ENCODE results near the gene MAGEE1.
A peak's percentile ranks its signal among the peaks of the same experiment; 100 is the strongest.

Gene MAGEE1, protein sequence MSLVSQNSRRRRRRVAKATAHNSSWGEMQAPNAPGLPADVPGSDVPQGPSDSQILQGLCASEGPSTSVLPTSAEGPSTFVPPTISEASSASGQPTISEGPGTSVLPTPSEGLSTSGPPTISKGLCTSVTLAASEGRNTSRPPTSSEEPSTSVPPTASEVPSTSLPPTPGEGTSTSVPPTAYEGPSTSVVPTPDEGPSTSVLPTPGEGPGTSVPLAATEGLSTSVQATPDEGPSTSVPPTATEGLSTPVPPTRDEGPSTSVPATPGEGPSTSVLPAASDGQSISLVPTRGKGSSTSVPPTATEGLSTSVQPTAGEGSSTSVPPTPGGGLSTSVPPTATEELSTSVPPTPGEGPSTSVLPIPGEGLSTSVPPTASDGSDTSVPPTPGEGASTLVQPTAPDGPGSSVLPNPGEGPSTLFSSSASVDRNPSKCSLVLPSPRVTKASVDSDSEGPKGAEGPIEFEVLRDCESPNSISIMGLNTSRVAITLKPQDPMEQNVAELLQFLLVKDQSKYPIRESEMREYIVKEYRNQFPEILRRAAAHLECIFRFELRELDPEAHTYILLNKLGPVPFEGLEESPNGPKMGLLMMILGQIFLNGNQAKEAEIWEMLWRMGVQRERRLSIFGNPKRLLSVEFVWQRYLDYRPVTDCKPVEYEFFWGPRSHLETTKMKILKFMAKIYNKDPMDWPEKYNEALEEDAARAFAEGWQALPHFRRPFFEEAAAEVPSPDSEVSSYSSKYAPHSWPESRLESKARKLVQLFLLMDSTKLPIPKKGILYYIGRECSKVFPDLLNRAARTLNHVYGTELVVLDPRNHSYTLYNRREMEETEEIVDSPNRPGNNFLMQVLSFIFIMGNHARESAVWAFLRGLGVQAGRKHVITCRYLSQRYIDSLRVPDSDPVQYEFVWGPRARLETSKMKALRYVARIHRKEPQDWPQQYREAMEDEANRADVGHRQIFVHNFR

DNA sequence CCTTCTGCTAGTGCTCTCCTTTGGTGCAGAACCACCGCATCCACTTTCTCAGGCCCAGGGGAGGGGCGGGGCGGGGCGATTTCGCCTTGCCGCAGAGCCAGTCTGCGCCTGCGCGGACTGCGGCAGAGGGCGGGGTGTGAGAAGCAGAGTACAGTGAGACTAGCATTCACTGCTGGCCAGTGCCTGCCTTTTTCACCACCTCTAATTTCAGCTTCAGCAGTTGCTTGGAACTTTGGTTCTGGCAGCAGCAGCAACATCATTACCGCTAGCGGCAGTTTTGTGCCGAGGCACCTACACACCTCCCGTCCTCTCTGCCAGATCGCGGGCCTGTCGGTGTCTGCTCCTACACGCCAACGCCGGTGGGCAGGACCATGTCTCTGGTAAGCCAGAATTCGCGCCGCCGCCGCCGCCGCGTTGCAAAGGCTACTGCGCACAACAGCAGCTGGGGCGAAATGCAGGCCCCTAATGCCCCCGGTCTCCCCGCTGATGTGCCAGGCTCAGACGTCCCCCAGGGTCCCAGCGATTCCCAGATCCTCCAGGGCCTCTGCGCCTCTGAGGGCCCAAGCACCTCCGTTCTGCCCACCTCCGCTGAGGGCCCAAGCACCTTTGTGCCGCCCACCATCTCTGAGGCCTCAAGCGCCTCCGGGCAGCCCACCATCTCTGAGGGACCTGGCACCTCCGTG, at the start of gene MAGEE1:
TSS of gene MAGEE1 (plus strand) at position 151 of the 683 bp plus-strand sequence. CDS start at position 372, 221 bp downstream.
- peak; percentile 17 to 76 for DNase-seq

DNA sequence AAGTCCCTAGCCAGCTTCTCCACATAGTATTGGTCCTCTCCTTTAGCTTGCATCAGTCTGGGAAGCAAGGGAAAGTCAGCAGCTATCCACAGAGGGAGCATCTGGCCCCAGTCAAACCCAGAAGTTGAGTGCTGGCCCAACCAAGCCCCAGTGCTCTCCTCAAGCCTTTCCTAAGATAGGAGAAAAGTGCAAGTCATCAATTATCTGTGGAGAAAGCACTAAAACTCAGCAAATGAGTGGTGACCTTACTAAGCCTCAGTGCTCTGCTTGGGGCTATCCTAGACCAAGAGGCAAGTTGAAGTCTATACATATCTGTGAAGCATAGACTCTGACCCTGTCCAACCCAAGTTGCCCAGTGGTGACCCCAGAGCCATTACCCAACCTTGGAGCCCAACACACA, 28.5 kb upstream of the MAGEE1 start:
- DNase-seq, result no peak

DNA sequence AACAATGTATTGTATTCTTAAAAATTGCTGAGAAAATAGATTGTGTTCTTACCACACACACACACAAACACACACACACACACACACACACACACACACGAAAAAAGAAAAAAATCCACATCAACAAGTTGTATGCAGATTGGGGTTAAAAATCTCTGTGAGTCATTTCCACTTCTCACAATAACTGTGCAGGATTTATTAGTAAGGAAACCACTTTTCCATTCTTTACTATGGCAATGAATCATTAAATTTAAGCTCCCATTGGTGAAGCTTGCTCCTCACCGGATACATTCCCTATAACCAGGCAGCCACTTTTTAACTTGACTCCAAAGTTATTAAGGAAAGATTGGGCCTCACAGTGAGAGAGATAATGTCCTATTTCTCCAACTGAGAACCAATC, 19.7 kb upstream of the MAGEE1 start:
- DNase-seq, result no peak

DNA sequence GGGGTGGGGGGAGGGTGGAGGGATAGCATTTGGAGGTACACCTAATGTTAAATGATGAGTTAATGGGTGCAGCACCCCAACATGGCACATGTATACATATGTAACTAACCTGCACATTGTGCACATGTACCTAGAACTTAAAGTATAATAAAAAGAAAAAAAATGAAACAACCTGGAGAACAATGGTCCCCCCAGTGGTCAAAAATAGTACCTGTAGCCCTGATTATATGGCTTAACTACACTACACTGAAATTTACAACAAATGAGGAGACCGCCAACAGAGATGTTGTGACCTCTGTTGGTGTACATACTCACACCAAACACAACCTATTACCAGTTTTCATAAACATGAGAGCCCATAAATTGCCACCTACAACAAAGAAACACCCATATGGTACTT, 7.3 kb upstream of the MAGEE1 start:
- no peak for DNase-seq

DNA sequence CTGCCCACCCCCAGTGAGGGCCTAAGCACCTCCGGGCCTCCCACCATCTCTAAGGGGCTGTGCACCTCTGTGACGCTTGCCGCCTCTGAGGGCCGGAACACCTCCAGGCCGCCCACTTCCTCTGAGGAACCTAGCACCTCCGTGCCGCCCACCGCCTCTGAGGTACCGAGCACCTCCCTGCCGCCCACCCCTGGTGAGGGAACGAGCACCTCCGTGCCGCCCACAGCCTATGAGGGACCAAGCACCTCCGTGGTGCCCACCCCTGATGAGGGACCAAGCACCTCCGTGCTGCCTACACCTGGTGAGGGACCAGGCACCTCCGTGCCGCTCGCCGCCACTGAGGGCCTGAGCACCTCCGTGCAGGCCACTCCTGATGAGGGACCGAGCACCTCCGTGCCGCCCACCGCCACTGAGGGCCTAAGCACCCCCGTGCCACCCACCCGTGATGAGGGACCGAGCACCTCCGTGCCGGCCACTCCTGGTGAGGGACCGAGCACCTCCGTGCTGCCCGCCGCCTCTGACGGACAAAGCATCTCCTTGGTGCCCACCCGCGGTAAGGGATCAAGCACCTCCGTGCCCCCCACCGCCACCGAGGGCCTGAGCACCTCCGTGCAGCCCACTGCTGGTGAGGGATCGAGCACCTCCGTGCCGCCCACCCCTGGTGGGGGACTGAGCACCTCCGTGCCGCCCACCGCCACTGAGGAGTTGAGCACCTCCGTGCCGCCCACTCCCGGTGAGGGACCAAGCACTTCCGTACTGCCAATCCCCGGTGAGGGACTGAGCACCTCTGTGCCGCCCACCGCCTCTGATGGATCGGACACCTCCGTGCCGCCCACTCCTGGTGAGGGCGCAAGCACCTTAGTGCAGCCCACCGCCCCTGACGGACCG, 977 bp downstream of the MAGEE1 start:
- no peak for DNase-seq

DNA sequence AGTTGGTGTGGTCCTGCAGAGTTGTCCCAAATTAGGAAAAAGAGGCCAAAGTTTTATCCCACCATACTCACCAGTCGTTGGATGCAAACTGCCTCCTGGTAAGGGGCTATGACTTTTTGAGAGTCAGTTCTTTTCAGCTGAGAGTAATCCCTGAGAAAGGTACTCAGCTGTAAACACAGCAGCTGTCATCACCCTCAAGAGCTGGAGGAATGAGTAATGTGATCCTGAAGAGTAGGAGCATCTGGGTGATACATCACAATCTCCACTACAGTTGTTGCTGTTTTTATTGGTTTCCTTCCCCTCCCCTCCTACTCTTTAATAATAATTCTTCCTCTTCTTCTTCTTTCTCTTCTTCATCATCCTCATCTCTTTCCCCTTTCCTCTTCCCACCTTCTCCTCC, 5.7 kb downstream of the MAGEE1 start:
- DNase-seq, result no peak

DNA sequence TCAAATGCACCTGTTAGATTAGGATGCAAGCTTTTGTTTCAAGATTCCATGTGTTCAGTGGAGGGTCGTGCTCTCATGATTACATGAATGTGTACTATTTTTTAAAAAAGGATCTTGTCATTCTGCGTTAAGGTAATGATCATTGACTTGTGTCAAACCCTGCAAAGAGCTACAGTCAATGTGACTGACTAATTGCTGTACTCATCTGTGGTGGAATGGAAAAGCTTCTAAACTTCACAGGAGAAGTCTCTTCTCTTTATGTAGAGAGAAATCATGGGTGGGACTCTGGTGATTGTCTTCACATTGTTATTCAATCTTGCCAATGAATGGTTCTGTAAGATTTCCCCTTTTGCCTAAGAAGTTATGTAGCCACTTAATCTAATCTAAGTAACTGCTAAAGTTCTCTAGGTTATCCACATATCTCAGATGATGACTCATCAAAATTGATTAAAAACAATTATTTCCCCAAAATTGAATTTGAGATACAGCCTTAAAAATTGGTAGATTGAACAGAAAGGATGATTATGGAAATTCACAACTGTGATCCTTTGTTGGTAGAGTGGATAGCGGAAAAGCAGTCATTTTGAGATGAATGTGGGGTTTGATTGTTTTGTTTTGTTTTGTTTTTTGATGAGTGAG, 6.7 kb downstream of the MAGEE1 start:
- DNase-seq, result no peak

DNA sequence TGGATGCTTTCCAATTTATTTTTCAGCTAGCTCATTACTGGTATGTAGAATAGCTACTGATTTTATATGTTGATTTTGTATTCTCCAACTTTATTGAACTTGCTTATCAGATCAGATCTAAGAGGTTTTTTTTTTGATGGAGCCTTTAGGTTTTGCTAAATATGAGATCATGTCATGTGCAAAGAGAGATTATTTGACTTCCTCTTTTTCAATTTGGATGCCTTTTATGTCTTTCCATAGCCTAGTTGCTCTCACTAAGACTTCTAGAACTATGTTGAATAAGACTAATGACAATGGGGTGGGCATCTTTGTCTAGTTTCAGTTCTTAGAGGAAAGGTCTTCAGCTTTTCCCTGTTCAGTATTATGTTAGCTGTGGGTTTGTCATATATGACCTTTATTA, 11.7 kb downstream of the MAGEE1 start:
- DNase-seq, result no peak

DNA sequence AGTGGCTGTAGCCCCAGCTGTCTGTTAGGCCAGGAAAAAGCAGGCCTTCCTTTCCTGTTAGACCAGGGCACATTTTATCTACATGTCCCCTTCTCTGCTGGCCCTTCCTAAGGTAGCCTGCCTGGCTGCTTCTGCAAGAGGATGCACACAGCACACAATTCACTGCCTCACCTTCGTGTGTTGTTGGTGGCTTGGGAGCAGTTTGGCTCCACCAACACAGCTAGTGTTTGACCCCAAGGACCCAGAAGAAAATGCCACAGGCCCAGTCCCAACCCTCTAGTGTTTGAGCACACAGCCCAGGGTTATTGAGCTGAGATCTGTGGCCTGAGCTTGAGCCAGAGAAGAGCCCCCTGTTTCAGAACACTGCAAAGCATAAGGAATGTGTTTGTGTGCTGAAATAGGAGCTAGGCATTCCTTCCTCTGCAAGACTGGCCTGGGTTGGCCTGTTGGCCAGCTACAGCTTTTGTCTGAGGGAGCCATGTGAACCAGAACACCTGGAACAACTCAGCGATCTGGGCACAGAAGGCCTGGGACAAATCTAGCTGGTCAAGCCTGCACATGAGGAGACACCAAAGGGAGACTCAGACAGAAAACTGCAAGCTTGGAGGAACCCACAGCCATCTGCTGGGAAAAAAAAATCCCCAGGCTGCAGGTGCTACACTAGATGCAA, 26.4 kb downstream of the MAGEE1 start:
- no peak for DNase-seq

DNA sequence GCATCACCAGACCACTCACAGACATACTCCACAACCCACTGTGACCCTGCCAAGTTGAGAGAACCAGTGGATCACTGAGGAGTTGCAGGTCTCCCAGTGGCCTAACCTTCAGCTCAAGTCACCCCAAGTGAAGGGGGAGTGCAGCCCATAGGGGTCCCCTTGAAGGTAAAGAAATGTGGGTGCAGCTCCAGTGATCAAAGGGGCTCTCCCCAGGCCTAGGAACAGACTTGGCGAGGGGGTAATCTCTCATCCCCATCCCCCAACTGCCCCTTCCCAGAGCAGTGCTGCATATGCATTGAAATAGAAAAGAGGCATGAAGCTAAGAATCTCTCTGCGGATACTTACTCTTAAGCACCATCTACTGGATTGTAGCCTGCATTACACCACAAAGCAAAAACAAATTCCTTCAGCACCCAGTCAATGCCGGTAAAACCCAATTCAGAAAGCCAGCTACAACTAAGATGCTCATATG, 27.0 kb downstream of the MAGEE1 start:
- DNase-seq, result peak in 1 of 2 experiments; percentile 5

DNA sequence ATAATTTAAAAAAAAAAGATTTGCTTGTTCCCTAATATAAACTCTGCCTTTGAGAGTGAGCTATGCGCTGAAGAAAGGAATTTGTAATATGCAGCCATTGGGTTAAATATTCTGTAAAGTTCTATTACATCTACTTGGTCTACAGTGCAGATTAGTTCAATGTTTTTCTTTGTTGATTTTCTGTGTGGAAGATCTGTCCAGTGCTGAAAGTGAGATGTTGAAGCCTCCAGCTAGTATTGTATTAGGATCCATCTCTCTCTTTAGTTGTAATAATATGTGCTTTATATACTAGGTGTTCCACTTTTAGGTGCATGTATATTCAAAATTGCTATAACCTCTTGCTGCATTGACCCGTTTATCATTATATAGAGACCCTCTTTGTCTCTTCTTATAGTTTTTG, 49.8 kb downstream of the MAGEE1 start:
- no peak for DNase-seq

All from NCI-H446 (cell line).